A549 (cell line): ENCODE results near the gene TTC21A.

Experiments used
- CBX8 ChIP-seq: fragments of 200-600 bp; sonication (generic); IDR thresholded peaks from 2 replicates; pipeline ENCODE4 v1.6.1; 2016
- CHD2 ChIP-seq: fragments of 150-350 bp; IDR thresholded peaks from 2 replicates; pipeline ENCODE4 v1.6.1; 2014; ENCODE audit warnings: low read length; ENCODE audit not compliant: partially characterized antibody
- EP300 ChIP-seq, 2 experiments: fragments of >200 bp; sonication (Bioruptor Twin); formaldehyde crosslinking; IDR thresholded peaks; 2 replicates in 1 of 2; 3 replicates in 1 of 2; pipeline ENCODE4 v1.6.1; 2016 to 2017
- HOXA7 ChIP-seq: fragments of 250-450 bp; sonication (Bioruptor Pico); IDR thresholded peaks from 2 replicates; pipeline ENCODE4 v1.5.0; 2020; ENCODE audit warnings: mild to moderate bottlenecking, moderate library complexity
- JUNB ChIP-seq: fragments of >200 bp; sonication (Bioruptor Twin); formaldehyde crosslinking; IDR thresholded peaks from 2 replicates; pipeline ENCODE4 v1.6.1; 2016
- MAZ ChIP-seq: fragments of 150-350 bp; IDR thresholded peaks from 2 replicates; pipeline ENCODE4 v1.6.1; 2014; ENCODE audit warnings: antibody characterized with exemption, low read depth, low read length, borderline replicate concordance
- RCOR1 ChIP-seq: fragments of 150-350 bp; IDR thresholded peaks from 2 replicates; pipeline ENCODE4 v1.6.1; 2014; ENCODE audit warnings: antibody characterized with exemption, low read length, low read depth
- SMC3 ChIP-seq: fragments of >200 bp; sonication (Bioruptor Twin); formaldehyde crosslinking; IDR thresholded peaks from 3 replicates; pipeline ENCODE4 v1.6.1; 2018; ENCODE audit warnings: inconsistent platforms
- TP53 ChIP-seq: fragments of 250-450 bp; sonication (Bioruptor Pico); IDR thresholded peaks from 2 replicates; pipeline ENCODE4 v1.5.0; 2021; ENCODE audit warnings: mild to moderate bottlenecking, moderate library complexity
- TF ChIP-seq, protein P1 (sequence below): fragments of >200 bp; sonication (Bioruptor Twin); formaldehyde crosslinking; IDR thresholded peaks from 3 replicates; pipeline ENCODE4 v1.5.1; 2016
- TF ChIP-seq, protein P2 (sequence below): fragments of 150-350 bp; IDR thresholded peaks from 2 replicates; pipeline ENCODE4 v1.6.1; 2014; ENCODE audit warnings: low read depth, mild to moderate bottlenecking, low read length
- TF ChIP-seq, protein P3 (sequence below): IDR thresholded peaks from 2 replicates; pipeline ENCODE4 v1.6.1; 2012
- TF ChIP-seq, protein P4 (sequence below): fragments of 200-600 bp; sonication (generic); IDR thresholded peaks from 2 replicates; pipeline ENCODE4 v1.6.1; 2016; ENCODE audit warnings: antibody characterized with exemption, mild to moderate bottlenecking, moderate library complexity

DNA sequence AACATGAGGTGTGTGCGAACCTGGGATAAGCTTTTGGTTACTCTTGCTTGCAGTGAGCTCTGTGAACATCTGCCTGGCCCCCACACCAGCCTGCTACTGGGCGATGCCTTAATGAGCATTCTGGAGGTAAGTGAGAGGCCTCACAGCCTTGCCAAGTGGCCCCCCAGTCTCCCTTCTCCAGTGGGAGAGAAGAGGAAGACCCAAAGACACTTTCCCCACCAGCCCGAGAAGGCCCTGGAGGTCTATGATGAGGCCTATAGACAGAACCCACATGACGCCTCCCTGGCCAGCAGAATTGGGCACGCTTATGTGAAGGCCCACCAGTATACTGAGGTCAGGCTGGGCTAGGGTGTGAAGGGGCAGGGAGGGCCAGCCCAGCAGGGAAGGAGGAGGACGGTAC is 22.5 kb downstream of the TTC21A start:
- TF ChIP-seq, protein P1, sequence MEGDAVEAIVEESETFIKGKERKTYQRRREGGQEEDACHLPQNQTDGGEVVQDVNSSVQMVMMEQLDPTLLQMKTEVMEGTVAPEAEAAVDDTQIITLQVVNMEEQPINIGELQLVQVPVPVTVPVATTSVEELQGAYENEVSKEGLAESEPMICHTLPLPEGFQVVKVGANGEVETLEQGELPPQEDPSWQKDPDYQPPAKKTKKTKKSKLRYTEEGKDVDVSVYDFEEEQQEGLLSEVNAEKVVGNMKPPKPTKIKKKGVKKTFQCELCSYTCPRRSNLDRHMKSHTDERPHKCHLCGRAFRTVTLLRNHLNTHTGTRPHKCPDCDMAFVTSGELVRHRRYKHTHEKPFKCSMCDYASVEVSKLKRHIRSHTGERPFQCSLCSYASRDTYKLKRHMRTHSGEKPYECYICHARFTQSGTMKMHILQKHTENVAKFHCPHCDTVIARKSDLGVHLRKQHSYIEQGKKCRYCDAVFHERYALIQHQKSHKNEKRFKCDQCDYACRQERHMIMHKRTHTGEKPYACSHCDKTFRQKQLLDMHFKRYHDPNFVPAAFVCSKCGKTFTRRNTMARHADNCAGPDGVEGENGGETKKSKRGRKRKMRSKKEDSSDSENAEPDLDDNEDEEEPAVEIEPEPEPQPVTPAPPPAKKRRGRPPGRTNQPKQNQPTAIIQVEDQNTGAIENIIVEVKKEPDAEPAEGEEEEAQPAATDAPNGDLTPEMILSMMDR = no peak
- TF ChIP-seq JUNB = no peak
- TF ChIP-seq, protein P2, sequence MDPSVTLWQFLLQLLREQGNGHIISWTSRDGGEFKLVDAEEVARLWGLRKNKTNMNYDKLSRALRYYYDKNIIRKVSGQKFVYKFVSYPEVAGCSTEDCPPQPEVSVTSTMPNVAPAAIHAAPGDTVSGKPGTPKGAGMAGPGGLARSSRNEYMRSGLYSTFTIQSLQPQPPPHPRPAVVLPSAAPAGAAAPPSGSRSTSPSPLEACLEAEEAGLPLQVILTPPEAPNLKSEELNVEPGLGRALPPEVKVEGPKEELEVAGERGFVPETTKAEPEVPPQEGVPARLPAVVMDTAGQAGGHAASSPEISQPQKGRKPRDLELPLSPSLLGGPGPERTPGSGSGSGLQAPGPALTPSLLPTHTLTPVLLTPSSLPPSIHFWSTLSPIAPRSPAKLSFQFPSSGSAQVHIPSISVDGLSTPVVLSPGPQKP = no peak
- no peak for TF ChIP-seq CHD2
- TF ChIP-seq MAZ = no peak
- TF ChIP-seq SMC3 = no peak
- TF ChIP-seq TP53 (CRISPR knock-in tag) = no peak
- TF ChIP-seq HOXA7 = no peak
- TF ChIP-seq, protein P3, sequence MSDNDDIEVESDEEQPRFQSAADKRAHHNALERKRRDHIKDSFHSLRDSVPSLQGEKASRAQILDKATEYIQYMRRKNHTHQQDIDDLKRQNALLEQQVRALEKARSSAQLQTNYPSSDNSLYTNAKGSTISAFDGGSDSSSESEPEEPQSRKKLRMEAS = no peak
- no peak for TF ChIP-seq RCOR1
- TF ChIP-seq, protein P4, sequence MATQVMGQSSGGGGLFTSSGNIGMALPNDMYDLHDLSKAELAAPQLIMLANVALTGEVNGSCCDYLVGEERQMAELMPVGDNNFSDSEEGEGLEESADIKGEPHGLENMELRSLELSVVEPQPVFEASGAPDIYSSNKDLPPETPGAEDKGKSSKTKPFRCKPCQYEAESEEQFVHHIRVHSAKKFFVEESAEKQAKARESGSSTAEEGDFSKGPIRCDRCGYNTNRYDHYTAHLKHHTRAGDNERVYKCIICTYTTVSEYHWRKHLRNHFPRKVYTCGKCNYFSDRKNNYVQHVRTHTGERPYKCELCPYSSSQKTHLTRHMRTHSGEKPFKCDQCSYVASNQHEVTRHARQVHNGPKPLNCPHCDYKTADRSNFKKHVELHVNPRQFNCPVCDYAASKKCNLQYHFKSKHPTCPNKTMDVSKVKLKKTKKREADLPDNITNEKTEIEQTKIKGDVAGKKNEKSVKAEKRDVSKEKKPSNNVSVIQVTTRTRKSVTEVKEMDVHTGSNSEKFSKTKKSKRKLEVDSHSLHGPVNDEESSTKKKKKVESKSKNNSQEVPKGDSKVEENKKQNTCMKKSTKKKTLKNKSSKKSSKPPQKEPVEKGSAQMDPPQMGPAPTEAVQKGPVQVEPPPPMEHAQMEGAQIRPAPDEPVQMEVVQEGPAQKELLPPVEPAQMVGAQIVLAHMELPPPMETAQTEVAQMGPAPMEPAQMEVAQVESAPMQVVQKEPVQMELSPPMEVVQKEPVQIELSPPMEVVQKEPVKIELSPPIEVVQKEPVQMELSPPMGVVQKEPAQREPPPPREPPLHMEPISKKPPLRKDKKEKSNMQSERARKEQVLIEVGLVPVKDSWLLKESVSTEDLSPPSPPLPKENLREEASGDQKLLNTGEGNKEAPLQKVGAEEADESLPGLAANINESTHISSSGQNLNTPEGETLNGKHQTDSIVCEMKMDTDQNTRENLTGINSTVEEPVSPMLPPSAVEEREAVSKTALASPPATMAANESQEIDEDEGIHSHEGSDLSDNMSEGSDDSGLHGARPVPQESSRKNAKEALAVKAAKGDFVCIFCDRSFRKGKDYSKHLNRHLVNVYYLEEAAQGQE = no peak
- TF ChIP-seq EP300 (IDR thresholded peaks at IDR 0.05) = no peak
- no peak for TF ChIP-seq CBX8
